ENCODE results near the gene ANKRD22.

The ANKRD22 gene

DNA sequence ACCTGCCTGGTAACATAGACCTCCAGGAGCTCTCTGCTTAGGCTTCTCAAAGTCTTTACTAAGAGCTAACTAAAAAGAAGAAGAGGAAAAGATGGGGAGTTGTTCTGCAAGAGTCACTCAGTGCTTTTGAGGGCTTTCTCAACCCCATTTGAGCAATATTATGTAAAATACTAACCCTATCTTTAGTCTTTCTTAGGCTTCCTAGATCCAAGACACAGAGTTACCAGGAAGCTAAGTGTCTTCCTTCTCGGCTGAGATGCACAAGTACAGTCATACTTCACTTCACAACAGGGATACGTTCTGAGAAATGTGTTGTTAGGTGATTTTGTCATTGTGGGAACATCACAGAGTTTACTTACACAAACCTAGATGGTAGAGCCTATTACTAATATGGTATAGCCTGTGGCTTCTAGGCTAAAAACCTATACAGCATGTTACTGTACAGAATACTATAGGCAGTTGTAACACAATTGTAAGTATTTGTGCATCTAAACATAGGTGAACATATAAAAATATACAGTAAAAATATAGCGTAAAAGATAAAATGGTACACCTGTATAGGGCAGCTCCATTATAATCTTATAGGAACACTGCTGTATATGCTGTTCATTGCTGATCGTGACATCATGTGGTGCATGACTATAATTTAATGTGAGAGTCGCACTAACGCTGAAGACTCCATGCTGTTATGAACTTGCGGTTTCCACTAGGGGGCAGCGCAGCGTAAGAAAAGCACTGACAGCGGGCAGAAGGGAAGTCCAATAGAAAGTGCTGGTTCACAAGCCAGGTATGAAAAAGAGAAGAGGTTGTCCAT, 16.3 kb downstream of the ANKRD22 start:
- DNase-seq (ENCODE audit: low spot score), result peak; percentile 77

DNA sequence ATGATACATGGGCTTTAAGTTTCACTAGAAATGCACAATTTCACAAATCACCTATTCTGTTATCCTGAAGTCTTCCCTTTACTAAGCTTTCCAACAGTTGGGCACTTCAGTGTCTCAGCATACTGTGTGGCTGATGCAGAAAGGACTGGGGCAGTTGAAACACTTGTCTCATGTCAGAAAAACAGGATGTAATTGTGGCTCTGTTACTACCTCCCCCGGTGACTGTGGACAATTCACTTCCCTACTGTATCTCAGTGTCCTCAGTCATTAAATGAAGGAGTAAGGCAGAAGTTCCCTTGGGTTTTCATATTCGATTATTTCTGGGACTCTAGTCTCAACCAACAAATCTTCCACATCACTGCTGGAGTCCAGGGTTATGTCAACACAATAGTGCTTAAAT, 17.9 kb downstream of the ANKRD22 start:
- no peak for DNase-seq (ENCODE audit: low spot score)

DNA sequence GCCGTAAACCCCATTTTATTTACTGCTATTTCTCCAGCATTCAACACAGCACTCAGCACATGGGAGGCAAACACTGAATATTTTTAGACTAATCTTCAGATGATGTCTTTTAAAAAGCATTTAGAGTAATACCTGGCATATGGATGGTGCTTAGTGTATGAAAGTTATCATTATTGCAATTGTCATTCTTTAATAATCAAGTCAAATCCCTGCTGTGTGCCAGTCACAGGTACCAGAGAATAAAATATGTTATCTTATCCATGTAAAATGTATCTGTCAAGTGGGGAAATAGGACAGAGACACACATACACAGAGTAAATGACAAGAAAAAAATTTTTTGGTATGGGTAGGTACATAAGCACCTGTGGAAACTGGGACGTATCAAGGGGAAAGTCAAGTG, 18.5 kb downstream of the ANKRD22 start:
- no peak for DNase-seq (ENCODE audit: low spot score)

DNA sequence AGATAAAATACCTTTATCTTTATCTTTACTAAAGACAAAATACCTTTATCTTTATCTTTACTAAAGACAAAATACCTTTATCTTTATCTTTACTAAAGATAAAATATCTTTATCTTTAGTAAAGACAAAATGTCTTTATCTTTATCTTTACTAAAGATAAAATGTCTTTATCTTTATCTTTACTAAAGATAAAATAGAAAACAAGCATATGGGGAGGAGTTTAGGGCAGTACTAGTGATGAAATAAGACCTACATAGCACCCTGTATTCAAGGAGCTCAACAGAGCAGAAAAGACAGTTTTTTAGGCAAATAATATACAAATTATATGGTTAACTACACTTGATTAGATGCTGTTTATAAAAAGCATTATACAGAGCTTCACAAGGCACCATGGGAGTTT, 19.3 kb downstream of the ANKRD22 start:
- no peak for DNase-seq (ENCODE audit: low spot score)

DNA sequence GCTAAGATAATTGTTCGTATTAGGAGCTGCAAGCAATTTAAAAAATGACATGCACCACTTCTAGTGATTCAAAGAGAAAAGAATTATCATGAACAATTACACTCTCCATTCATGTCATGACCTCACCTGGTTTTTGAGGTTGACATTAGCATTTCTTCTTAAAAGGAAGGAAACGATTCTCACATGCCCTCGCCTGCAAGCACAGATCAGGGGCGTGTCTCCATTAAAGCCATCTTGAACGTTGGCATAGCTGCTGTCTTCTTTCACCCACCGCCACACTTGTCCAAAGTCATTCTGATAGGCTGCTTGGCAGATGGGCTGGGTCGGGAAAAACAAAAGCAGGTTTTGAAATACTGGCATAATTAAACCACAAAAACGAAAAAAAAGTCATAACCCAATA, 19.9 kb downstream of the ANKRD22 start:
- DNase-seq (ENCODE audit: low spot score), result no peak

DNA sequence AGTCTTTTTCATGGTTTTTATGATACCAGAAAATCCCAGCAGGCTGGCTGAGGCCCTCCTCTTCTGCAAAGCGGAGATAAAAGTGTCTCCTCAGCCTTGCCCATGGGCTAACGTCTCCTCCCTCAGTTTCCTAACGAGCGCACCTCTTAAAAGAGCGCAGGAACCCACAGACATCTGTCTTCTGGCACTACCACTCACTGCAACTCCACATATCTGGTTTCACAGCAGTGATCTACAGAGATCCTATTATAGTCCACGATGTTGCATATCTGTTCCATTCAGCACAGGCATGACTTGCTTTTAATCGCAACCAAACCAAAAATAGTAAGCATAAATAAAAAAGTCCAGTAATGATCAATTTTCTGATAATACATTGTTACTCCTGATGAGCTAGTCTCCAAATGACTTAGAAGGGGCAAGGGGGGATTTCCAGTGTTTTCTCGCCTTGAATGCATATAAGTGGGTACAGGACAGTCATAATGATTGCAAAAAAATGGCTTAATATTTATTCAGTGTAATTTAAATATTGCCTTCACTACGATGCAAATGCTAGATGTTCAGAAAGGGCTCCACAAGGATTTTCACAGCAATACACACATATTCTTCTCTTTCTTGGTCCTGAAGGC, 20.9 kb downstream of the ANKRD22 start:
- no peak for DNase-seq (ENCODE audit: low spot score)

DNA sequence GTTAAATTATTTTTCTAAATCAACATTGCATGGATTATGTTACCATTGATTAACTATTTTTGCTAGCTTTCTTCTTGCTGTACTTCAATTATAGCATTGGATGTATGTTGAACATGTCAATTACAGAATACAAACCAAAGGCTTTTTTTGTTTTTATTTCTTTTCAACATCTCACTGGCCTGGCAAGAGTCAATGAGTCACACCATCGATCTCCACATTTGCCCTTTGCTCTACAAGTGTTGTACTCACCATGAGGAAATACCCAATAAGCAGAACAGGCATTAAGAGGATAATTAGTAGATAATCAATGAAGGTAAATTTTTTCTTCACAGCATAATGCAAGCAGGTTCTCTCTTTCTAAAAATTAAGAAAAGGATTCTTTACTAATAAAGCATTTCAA, 23.3 kb downstream of the ANKRD22 start:
- DNase-seq (ENCODE audit: low spot score), result no peak

DNA sequence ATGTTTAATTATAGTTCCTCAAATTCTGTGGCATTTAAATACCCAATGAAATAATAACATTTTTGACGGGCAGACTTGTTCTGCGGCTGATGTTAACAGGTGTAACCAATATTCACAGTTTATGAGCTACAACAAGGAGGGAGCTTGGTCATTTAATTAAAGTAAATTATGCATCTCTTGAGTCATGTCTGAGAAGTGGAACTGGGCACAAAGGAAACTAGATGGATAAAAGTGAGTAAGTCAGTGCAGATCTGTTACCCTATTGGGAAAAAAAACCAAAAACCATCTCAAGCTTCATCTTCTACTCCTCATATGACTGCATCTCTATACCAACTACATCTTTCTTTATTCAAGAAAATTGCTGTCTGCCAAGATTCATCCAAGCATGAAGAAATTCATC, 24.0 kb downstream of the ANKRD22 start:
- DNase-seq (ENCODE audit: low spot score), result no peak

DNA sequence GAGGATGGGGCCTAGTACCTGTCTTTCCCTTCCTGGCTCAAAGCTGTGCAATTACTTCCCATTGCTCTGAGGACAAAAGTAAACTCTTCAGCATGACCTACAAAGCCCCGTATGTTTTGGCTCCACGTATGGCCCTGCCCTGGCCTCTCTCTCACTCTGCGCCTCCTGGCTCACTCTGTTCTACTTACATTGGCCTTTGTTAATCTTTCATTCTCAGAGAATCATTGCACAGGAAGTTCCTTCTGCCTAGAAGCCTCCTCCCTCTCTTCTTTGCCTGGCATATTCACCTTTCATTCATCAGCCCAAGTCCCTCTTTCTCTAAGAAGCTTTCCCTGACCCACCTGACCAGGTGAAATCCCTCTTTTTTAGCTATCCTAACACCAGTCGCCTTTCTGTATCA, 25.3 kb downstream of the ANKRD22 start:
- no peak for DNase-seq (ENCODE audit: low spot score)

DNA sequence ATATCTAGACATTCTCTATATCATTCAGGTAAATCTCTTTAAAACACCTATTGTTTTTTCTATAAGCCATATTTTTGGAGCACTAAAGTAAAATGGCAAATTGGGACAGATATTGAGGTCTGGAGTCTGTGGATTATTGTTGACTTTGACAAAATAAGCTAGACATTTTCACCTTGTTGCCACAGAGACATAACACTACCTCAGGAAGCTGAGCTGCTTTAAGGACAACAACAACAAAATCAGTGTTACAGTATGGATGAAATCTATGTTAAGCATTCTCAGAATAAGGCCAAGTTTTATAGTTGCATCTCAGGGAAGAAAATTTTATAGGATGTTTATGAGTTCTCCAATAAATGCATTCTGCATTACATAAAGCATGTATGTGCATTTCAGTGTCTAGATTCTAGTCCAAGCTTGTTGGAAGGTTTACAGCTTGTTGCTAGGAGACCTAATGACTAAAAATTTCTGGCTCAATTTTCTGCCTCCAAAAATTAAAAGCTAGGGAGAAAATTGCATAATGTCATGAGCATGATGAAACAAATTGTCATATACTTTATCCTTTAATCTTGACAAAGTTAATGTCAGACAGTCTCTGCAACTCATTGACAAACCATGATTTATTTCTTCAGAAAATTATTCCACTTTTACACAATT, 30.8 kb downstream of the ANKRD22 start:
- no peak for DNase-seq (ENCODE audit: low spot score)

DNA sequence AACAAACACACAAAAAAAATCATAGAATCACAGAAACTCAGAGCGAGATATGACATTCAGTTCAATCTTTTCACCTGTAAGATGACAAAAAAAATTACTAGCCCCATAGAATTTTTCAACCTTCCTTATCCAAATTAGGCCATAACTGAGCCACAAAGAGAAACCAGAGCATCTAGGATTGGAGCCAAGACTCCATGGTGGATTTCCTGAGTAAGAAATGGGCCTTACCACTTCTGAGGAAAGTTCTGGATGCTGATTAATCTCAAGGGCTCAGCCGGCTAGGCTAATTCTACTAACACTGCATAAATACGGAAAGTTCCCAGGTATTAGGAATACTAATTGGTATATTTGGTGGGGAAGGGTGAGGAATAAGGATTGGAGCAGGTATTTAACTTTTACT, 32.4 kb downstream of the ANKRD22 start:
- DNase-seq (ENCODE audit: low spot score), result no peak

DNA sequence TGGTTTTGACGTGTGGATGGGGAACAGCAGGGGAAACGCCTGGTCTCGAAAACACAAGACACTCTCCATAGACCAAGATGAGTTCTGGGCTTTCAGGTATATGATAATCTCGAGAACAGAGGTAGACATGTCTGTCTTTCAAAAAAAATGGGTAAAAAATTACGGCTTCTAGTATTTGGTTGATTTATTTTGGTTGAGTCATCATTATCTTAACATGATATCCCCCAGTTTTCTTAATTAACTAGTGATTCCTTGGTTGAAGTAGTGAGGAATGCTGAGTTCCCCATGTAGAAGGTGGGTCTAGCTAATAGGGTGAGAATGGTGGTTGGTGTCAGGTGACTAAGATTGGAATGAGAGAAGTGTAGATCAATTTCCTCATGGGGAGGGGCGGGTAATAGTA, 38.4 kb downstream of the ANKRD22 start:
- DNase-seq (ENCODE audit: low spot score), result no peak

DNA sequence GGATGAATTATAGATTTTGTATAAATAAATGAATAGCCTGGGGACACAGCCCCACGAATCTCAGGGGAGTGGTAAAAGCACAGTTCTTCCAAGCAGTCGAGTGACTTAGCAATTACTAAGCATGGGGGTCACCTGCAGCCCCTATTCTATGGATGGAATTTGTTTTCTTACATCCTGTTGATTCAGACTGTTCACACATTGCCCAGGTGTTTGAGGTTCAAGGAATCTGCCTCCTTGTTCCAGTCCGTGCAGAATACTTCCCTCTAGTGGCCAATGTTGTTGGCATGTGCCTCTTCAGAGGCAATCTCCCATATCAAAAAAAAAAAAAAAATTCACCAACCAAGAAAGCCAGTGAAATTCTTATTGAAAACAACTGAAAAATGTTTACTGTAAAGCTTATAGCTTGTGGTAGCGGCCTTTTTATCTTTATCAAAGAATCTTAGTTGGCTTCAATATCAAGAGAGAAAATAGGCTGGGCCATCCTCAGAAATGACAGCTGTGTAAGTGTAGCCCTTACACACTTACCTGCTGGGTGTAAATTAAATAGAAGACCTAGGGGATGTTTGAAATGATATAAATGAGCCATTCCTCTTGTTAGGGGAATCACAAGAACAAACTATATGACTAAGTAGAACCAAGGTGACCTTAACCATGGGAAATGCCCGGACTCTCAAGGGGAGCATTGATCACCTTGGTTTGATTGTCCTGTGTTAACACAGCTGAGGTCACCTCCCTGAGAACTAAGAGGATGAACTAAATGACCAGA, 41.3 kb downstream of the ANKRD22 start:
- DNase-seq (ENCODE audit: low spot score), result peak; percentile 23

DNA sequence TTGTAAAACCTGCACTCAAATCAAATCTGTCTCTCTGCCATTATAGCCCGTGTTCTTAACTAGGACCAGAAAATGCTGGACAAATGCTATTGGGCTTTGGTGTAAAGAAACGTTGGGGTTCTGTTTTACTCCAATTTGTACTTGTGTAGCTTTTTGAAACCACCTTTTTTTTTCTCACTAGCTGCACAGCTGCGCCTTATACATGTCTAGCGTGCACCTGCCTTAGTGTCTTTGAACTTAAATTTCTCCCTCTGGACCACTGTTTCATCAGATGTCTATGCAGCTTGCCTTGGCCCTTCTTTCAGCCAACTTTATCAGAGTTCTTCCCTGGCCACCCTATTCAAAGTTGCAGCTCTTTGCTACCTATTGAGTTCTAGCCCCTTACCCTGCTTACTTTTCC, 42.0 kb downstream of the ANKRD22 start:
- DNase-seq (ENCODE audit: low spot score), result no peak

DNA sequence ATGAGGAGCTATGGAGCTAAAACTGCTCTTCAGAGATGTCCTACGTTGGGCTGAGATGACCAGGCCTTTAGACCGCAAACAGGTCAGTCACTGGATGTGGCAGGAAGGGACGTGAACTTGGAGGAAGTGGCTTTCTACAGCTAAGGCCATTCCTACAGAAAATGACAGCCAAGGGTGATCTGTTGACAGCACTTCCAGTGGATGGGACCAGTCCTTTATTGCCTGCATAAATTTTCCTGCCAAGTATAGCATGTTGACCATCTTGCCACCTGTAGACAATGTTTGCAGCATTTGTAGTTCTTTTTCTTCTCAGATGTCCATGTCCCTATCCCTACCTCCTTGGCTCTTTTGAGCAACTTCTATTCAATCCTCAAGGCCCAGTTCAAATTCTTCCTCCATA, 45.7 kb downstream of the ANKRD22 start:
- DNase-seq (ENCODE audit: low spot score), result no peak

DNA sequence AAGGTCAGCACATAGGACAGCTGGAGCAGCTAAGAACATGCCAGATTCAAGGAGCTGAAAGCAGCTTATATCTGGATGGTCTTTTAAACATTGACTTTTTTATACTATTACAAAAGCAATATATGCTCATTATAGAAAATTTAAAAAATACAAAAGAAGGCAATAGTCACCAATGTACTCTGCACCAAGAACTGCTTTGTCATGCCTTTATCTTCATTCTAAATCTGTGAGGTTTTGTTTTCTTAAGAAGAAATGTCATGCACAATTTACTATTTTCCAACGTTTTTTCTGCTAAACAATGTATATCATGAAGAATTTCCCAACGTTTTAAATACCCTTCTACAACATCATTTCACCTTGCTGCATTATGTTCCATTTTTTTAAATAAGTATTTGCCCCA, 46.3 kb downstream of the ANKRD22 start:
- DNase-seq (ENCODE audit: low spot score), result no peak

DNA sequence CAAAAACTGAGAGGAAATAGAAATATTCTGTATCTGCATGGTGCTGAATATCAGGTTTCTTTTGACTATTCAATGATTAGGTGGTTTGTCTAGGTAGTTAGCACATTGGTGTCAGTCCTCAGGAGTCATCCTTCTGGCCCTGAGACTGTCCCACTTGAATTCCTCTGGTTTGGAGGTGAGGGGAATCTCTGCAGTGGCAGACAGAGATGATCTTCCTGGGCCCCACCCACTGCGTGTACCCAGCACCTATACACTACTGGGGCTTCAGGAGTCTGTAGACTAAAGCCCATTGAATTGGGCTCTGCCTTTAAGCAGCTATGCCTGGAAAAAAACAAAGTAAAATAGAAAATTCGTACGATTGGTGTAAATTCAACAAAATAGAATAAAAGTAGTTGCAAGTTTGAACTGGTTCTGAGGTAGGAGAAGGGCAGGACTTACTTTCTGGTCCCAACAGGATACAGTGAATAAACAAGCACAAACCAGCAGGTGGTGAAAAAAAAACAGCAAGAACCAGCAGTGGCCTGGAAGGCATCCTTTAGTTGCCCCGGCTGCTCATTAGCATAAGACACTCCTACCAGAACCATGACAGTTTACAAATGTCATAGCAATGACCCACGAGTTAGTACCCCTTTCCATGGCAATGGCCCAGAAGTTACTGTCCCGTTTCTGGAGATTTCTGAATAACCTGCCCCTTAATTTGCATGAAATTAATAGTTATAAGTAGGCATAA, 47.4 kb downstream of the ANKRD22 start:
- DNase-seq (ENCODE audit: low spot score), result no peak

DNA sequence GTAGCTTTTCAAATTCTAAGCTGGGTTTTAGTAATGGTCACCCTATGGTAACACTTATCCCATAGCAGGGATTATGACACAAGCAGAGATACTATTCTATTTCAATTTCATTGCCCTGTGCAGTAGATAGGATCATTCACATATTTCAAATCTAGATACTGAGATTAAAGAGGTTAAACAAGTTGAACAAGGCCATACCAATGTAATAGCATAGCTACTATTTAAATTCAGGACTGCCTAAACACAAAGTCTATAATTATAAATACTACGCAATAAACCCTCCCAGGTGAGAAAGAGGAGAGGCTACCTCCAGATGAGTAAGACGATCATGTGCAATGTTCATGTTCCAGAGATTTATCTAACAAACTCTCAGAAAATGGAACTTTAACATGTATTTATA, 48.0 kb downstream of the ANKRD22 start:
- DNase-seq (ENCODE audit: low spot score), result no peak

DNA sequence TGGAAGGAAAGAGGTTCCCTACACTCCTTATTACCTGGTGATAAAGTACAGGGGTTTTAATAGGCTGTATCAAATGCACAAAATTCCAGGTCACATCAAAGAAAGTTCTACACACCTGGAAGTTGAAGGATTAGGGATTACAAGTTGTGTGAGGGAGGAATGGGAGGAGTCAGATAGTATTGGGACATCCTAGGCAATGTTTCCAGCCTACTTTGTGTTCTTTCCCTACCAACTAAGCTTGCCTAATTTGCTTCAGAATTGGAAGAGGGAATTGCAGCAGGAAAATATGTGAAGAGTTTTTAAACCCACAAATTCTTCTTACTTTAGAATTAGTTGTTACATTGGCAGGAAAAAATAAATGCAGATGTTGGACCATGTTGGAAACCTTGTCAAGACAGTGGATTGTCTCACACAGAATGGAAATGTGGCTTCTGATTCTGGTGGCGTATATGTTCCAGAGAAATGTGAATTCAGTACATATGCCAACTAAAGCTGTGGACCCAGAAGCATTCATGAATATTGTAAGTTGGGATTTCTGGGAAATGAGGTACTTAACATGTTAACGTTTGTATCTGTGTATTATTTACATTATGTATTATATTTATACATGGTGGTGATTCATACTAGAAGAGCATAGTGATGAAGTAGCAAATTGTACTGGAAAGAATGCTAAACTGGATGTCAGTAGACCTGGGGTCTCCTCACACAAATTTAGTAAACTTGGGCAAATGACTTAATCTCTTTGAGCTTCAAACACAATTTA, 48.9 kb downstream of the ANKRD22 start, which contains the start of gene LIPM:
Gene LIPM, plus strand, starts transcription at position 208 of the 763 bp plus-strand sequence. Its CDS starts 167 bp downstream, at position 375.
- DNase-seq (ENCODE audit: low spot score), result no peak

DNA sequence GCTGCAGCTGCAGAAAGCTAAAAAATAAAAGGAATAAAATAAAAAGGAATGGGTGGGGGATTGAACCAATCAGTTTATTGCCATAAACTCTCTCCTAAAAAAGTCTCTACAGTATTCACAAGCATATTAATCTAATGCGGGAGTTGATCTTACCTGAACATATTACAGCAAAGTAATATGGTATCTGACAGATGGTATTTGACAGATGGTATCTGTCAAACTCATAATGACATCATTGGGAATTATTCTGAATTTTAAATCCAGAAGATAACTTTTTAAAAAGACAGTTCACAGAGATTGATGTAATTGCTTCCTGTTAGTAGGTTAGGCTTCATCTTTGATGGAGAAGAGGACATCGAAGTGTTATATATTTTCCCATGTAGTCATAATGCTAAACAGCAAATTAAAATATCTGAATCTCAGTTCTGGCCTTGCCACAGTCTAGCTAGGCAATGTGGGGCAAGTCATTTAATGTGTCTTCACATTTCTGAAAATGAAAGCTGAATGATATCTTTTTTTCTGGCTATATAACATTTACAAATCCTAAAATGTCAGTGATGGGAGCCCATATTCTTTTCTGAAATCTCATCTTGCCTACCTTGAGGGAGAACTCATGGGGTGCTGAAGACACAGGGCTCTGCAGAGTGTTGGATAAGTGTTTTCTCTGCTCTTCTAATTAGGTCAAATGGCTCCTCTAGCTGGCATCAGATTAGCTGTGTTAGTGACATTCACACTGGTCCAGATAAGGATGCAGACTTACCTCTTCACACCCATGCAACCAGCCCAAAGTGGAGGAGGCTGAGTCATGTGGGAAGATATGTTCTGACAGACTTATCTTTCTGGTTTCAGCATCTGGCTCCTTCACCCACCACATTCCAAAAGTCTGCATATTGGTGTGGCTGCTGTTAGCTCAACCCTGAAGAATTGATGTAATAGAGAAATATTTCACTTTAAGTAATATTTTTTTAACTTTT, 51.2 kb downstream of the ANKRD22 start:
- DNase-seq (ENCODE audit: low spot score), result no peak

All from germinal center (tissue), 1 donor.